Prostate gland (tissue), 2 donors: ENCODE measurements around the gene MAP3K8. TPM values are rescaled to one million over a fixed set of nuclear protein-coding genes. Genes with fewer than 3 reads are reported as not detected.
"Not testable (repeated sequence)": the region's sequence is repeated elsewhere in the genome, so short reads cannot be mapped to it uniquely, and the experiment has no call there.

Source experiments
- DNase-seq: peaks from one replicate; pipeline ENCODE4 v3.0.0-alpha.2; 2019; ENCODE audit warnings: low spot score
- H3K27ac ChIP-seq, 2 donors: fragments of 200-600 bp; sonication (generic); 2 replicates each; pipeline ENCODE4 v1.5.1; 2017 to 2019
- H3K27me3 ChIP-seq: fragments of 200-600 bp; sonication (generic); replicated peaks from 2 replicates; pipeline ENCODE4 v1.5.1; 2019; ENCODE audit not compliant: insufficient read depth
- H3K36me3 ChIP-seq, 2 donors: fragments of 200-600 bp; sonication (generic); 1 replicate in 1 of 2; 2 replicates in 1 of 2; pipeline versions ENCODE4 v1.5.1 to v1.8.1; 2017 to 2019
- H3K4me1 ChIP-seq: fragments of 200-600 bp; sonication (generic); replicated peaks from 2 replicates; pipeline ENCODE4 v1.5.1; 2019
- H3K4me3 ChIP-seq, 2 donors: fragments of 200-600 bp; sonication (generic); 2 replicates each; pipeline ENCODE4 v1.5.1; 2017 to 2019
- H3K9me3 ChIP-seq: fragments of 200-600 bp; sonication (generic); 2 replicates; pipeline ENCODE4 v1.5.1; 2017
- CTCF ChIP-seq, 4 experiments: fragments of 200-600 bp in 2 of 4; fragments of 450-650 bp in 2 of 4; sonication (generic) in 2 of 4; IDR thresholded peaks; 1 replicate in 3 of 4; 2 replicates in 1 of 4; pipeline ENCODE4 v1.5.1; 2016 to 2019; ENCODE audit warnings: antibody characterized with exemption in 4 of 4, mild to moderate bottlenecking in 2 of 4, moderate library complexity in 2 of 4
- POLR2A ChIP-seq: fragments of 450-650 bp; IDR thresholded peaks from one replicate; pipeline ENCODE4 v1.6.1; 2016; ENCODE audit warnings: antibody characterized with exemption, mild to moderate bottlenecking
- POLR2AphosphoS5 ChIP-seq: sonication (generic); formaldehyde crosslinking; IDR thresholded peaks from one replicate; pipeline ENCODE4 v1.6.1; 2017; ENCODE audit warnings: antibody characterized with exemption
- WGBS: methylation state at CpG from one replicate; pipeline ENCODE4 v1.1.5; 2018; 5-methylcytosine and 5-hydroxymethylcytosine counted together
- intact Hi-C: fragments of 100-400 bp; cut with DNase I; formaldehyde crosslinking; loops from one replicate; pipeline ENCODE4 v1.14.2; 2022
- total RNA-seq, 2 donors: library from RNA; depleted of rRNA; stranded (reverse); fragments of >200 nt; gene quantifications; one replicate each; pipeline ENCODE4 v1.1.0, GENCODE V29; 2016

MAP3K8 gene
- total RNA-seq, 2 donors from 2014 or later = 4.7 to 12.2 TPM

- WGBS = 64% methylated on average over 7 of the region's 7 CpGs
- H3K36me3 ChIP-seq = no peaks in the 10 kb centered on the region
- H3K4me1 ChIP-seq = no peaks in the 10 kb centered on the region
- H3K27ac ChIP-seq = no peak overlapping the region
- no peak for DNase-seq
- no peaks in the 10 kb centered on the region for H3K9me3 ChIP-seq
- intact Hi-C loops = no loop called here
- H3K4me3 ChIP-seq = no peak overlapping the region
- H3K27me3 ChIP-seq = no peaks in the 10 kb centered on the region
- no peak for TF ChIP-seq POLR2AphosphoS5
- TF ChIP-seq CTCF (IDR thresholded peaks at IDR 0.05) = no peak
- no peak for TF ChIP-seq POLR2A
Measured at GRCh38 chr10:30466445-30466844, 32.5 kb downstream of the MAP3K8 start.

- TF ChIP-seq POLR2A (no peak), POLR2AphosphoS5 (no peak), CTCF (IDR thresholded peaks at IDR 0.05) (no peak)
- Histone ChIP-seq H3K36me3 (no peaks in the 10 kb centered on the region), H3K27me3 (no peaks in the 10 kb centered on the region), H3K4me3 (no peak overlapping the region), H3K9me3 (no peaks in the 10 kb centered on the region), H3K27ac (no peak overlapping the region), H3K4me1 (no peaks in the 10 kb centered on the region)
- no peak for DNase-seq
- WGBS = 71% methylated on average over 4 of the region's 4 CpGs
- intact Hi-C loops = no loop called here
Measured at GRCh38 chr10:30467651-30468338, 33.8 kb downstream of the MAP3K8 start.

- Histone ChIP-seq H3K9me3 (no peaks in the 10 kb centered on the region), H3K4me1 (no peaks in the 10 kb centered on the region), H3K27ac (no peak overlapping the region), H3K4me3 (no peak overlapping the region), H3K36me3 (no peaks in the 10 kb centered on the region), H3K27me3 (no peaks in the 10 kb centered on the region)
- no peak for TF ChIP-seq POLR2AphosphoS5
- 91% methylated on average over 4 of the region's 4 CpGs for WGBS
- DNase-seq = no peak
- intact Hi-C loops = no loop called here
Measured at GRCh38 chr10:30472414-30473155, 38.6 kb downstream of the MAP3K8 start.

GRCh38 chr10:30475515-30475914 is 41.5 kb downstream of the MAP3K8 start:
- DNase-seq, H3K27me3 ChIP-seq, H3K36me3 ChIP-seq, H3K9me3 ChIP-seq, H3K27ac ChIP-seq, intact Hi-C loops, H3K4me3 ChIP-seq, H3K4me1 ChIP-seq: not testable (repeated sequence)
- 72% methylated on average over 5 of the region's 5 CpGs for WGBS

GRCh38 chr10:30476511-30477155 is 42.6 kb downstream of the MAP3K8 start:
- TF ChIP-seq POLR2AphosphoS5 (no peak), POLR2A (no peak), CTCF (IDR thresholded peaks at IDR 0.05) (no peak)
- WGBS = 90% methylated on average over 18 of the region's 18 CpGs
- no peak for DNase-seq
- no peaks in the 10 kb centered on the region for H3K4me1 ChIP-seq
- H3K27me3 ChIP-seq = no peaks in the 10 kb centered on the region
- H3K36me3 ChIP-seq = no peaks in the 10 kb centered on the region
- intact Hi-C loops = no loop called here
- H3K27ac ChIP-seq = no peak overlapping the region
- no peak overlapping the region for H3K4me3 ChIP-seq
- no peaks in the 10 kb centered on the region for H3K9me3 ChIP-seq

- H3K36me3 ChIP-seq, H3K4me1 ChIP-seq, intact Hi-C loops, H3K27me3 ChIP-seq, H3K4me3 ChIP-seq, DNase-seq, H3K27ac ChIP-seq, H3K9me3 ChIP-seq: not testable (repeated sequence)
- WGBS = 79% methylated on average over 8 of the region's 8 CpGs
Measured at GRCh38 chr10:30479513-30479912, 45.5 kb downstream of the MAP3K8 start.
